HG03520 (cell line): ENCODE results near the gene CDKAL1.
A peak's percentile ranks its signal among the peaks of the same experiment; 100 is the strongest.

Experiments
- ATAC-seq: cut with Tn5 transposase; IDR thresholded peaks from one replicate; pipeline ENCODE4 v1.9.1; 2021; ENCODE audit warnings: mild to moderate bottlenecking, moderate library complexity; ENCODE audit not compliant: unreplicated experiment

CDKAL1 gene

GRCh38 chr6:20997770-20998147 lies 463.5 kb downstream of the CDKAL1 start:
- ATAC-seq: no peak

- no peak for ATAC-seq
These were observed 464.6 kb downstream of the CDKAL1 start for GRCh38 chr6:20998748-20999448.

GRCh38 chr6:21000331-21000801 lies 466.1 kb downstream of the CDKAL1 start:
- no peak for ATAC-seq

GRCh38 chr6:21001736-21002135 lies 467.5 kb downstream of the CDKAL1 start:
- ATAC-seq: no peak

- ATAC-seq: peak; percentile 80
These were observed 469.7 kb downstream of the CDKAL1 start for GRCh38 chr6:21003780-21004541.

- no peak for ATAC-seq
These were observed 471.7 kb downstream of the CDKAL1 start for GRCh38 chr6:21005816-21006570.

GRCh38 chr6:21019614-21020013 lies 485.4 kb downstream of the CDKAL1 start:
- no peak for ATAC-seq

GRCh38 chr6:21022343-21023107 lies 488.3 kb downstream of the CDKAL1 start:
- peak; percentile 88 for ATAC-seq

GRCh38 chr6:21023210-21023609 lies 489.0 kb downstream of the CDKAL1 start:
- no peak for ATAC-seq

- no peak for ATAC-seq
These were observed 490.4 kb downstream of the CDKAL1 start for GRCh38 chr6:21024616-21025015.

GRCh38 chr6:21026576-21027273 lies 492.5 kb downstream of the CDKAL1 start:
- ATAC-seq: no peak

- no peak for ATAC-seq
These were observed 493.2 kb downstream of the CDKAL1 start for GRCh38 chr6:21027507-21027906.

GRCh38 chr6:21031182-21031581 lies 496.9 kb downstream of the CDKAL1 start:
- ATAC-seq: no peak

GRCh38 chr6:21033084-21033483 lies 498.8 kb downstream of the CDKAL1 start:
- no peak for ATAC-seq

- no peak for ATAC-seq
These were observed 499.3 kb downstream of the CDKAL1 start for GRCh38 chr6:21033575-21034026.

GRCh38 chr6:21034345-21034744 lies 500.1 kb downstream of the CDKAL1 start:
- no peak for ATAC-seq

- peak; percentile 51 for ATAC-seq
These were observed 503.2 kb downstream of the CDKAL1 start for GRCh38 chr6:21037453-21037852.

GRCh38 chr6:21039926-21040325 lies 505.7 kb downstream of the CDKAL1 start:
- no peak for ATAC-seq

GRCh38 chr6:21045135-21045700 lies 511.0 kb downstream of the CDKAL1 start:
- ATAC-seq: no peak

- no peak for ATAC-seq
These were observed 512.0 kb downstream of the CDKAL1 start for GRCh38 chr6:21046276-21046675.
